Fibroblast of skin of left quadriceps (primary cell): ENCODE results near the gene FAM193A.

Source experiments
- DNase-seq, 2 experiments: peaks; one replicate each; pipeline ENCODE4 v3.0.0-alpha.2; 2013; ENCODE audit warnings: low read depth in 2 of 2

The FAM193A gene

DNA sequence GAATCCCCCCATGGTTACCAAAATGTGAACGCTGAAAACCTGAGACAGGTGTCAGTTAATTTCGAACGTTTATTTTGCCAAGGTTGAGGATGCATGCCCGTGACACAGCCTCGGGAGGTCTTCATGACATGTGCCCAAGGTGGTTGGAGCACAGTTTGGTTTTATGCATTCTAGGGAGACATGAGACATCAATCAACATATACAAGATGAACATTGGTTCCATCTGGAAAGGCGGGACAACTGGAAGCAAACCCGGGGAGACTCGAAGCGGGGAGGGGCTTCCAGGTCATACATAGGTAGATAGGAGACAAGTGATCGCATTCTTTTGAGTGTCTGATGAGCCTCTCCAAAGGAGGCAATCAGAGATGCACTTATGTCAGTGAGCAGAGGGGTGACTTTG, 245.5 kb downstream of the FAM193A start:
- no peak for DNase-seq
